ENCODE results near the gene GABRB1.

The GABRB1 gene

GRCh38 chr4:47122592-47123291 is 91.4 kb downstream of the GABRB1 start:
- Histone ChIP-seq H3F3A (ENCODE audit: insufficient read depth, low read length) (no peaks in the 10 kb centered on the region), H3K36me3 (replicated peaks; ENCODE audit: insufficient read depth, low read length) (no peaks in the 10 kb centered on the region), H3K9me3 (replicated peaks; ENCODE audit: insufficient read depth, low read length) (no peaks in the 10 kb centered on the region), H4K20me1 (ENCODE audit: insufficient read depth, low read length) (no peaks in the 10 kb centered on the region), H3K9me2 (replicated peaks; ENCODE audit: insufficient read depth, low read length) (no peaks in the 10 kb centered on the region), H3K27ac (ENCODE audit: low read length) (no peak overlapping the region), H3K4me2 (ENCODE audit: low read depth, low read length) (peak overlapping the region; percentile 12; the same call in 1 of the 2 replicates), H3K9ac (ENCODE audit: low read length) (no peak overlapping the region), H3K4me3 (ENCODE audit: low read length) (no peak overlapping the region), H3K79me2 (ENCODE audit: low read length) (no peaks in the 10 kb centered on the region), H3K27me3 (replicated peaks; ENCODE audit: insufficient read depth, low read length) (no peaks in the 10 kb centered on the region), H2AFZ (ENCODE audit: low read length) (0 out of 2 replicates have a peak overlapping the region, but pooled peaks have one; percentile 15), H3K4me1 (ENCODE audit: low read length) (no peaks in the 10 kb centered on the region)
- TF ChIP-seq CTCF (IDR thresholded peaks at IDR 0.05; ENCODE audit: low read length) (peak; percentile 90), EZH2 (optimal IDR thresholded peaks at IDR 0.05; ENCODE audit: low read depth, low read length) (no peak)
- peak; percentile 74 for DNase-seq

- H3K36me3 ChIP-seq (replicated peaks; ENCODE audit: insufficient read depth, low read length), result no peaks in the 10 kb centered on the region
- H3K27me3 ChIP-seq (replicated peaks; ENCODE audit: insufficient read depth, low read length), result no peaks in the 10 kb centered on the region
- H3K27ac ChIP-seq (ENCODE audit: low read length), result no peak overlapping the region
- H4K20me1 ChIP-seq (ENCODE audit: insufficient read depth, low read length), result no peaks in the 10 kb centered on the region
- no peak for TF ChIP-seq EZH2phosphoT487 (IDR thresholded peaks at IDR 0.05; ENCODE audit: low read length)
- no peak for TF ChIP-seq CTCF (IDR thresholded peaks at IDR 0.05; ENCODE audit: low read length)
- no peak for TF ChIP-seq EZH2 (optimal IDR thresholded peaks at IDR 0.05; ENCODE audit: low read depth, low read length)
- H3K79me2 ChIP-seq (ENCODE audit: low read length), result no peaks in the 10 kb centered on the region
- no peaks in the 10 kb centered on the region for H3K4me1 ChIP-seq (ENCODE audit: low read length)
- H3K4me3 ChIP-seq (ENCODE audit: low read length), result no peak overlapping the region
- no peak for DNase-seq
- no peak overlapping the region for H3K4me2 ChIP-seq (ENCODE audit: low read depth, low read length)
- H3K9me3 ChIP-seq (replicated peaks; ENCODE audit: insufficient read depth, low read length), result no peaks in the 10 kb centered on the region
- H3K9me2 ChIP-seq (replicated peaks; ENCODE audit: insufficient read depth, low read length), result no peaks in the 10 kb centered on the region
- no peaks in the 10 kb centered on the region for H3F3A ChIP-seq (ENCODE audit: insufficient read depth, low read length)
- H3K9ac ChIP-seq (ENCODE audit: low read length), result no peak overlapping the region
- H2AFZ ChIP-seq (ENCODE audit: low read length), result no peak overlapping the region
These were observed 97.6 kb downstream of the GABRB1 start for GRCh38 chr4:47128991-47129390.

GRCh38 chr4:47135210-47135609 is 103.8 kb downstream of the GABRB1 start:
- TF ChIP-seq EZH2 (optimal IDR thresholded peaks at IDR 0.05; ENCODE audit: low read depth, low read length), result no peak
- TF ChIP-seq CTCF (IDR thresholded peaks at IDR 0.05; ENCODE audit: low read length), result no peak
- no peak for TF ChIP-seq EZH2phosphoT487 (IDR thresholded peaks at IDR 0.05; ENCODE audit: low read length)
- Histone ChIP-seq H2AFZ (ENCODE audit: low read length) (no peak overlapping the region), H3F3A (ENCODE audit: insufficient read depth, low read length) (no peaks in the 10 kb centered on the region), H3K27me3 (replicated peaks; ENCODE audit: insufficient read depth, low read length) (no peaks in the 10 kb centered on the region), H3K4me1 (ENCODE audit: low read length) (no peaks in the 10 kb centered on the region), H3K4me2 (ENCODE audit: low read depth, low read length) (no peak overlapping the region), H3K9me2 (replicated peaks; ENCODE audit: insufficient read depth, low read length) (no peaks in the 10 kb centered on the region), H3K79me2 (ENCODE audit: low read length) (no peaks in the 10 kb centered on the region), H3K36me3 (replicated peaks; ENCODE audit: insufficient read depth, low read length) (no peaks in the 10 kb centered on the region), H4K20me1 (ENCODE audit: insufficient read depth, low read length) (no peaks in the 10 kb centered on the region), H3K9me3 (replicated peaks; ENCODE audit: insufficient read depth, low read length) (no peaks in the 10 kb centered on the region), H3K27ac (ENCODE audit: low read length) (no peak overlapping the region), H3K4me3 (ENCODE audit: low read length) (no peak overlapping the region), H3K9ac (ENCODE audit: low read length) (no peak overlapping the region)
- no peak for DNase-seq
